GM19099 (cell line): ENCODE data around the gene C16orf92.

Source experiments
- POLR2A ChIP-seq: IDR thresholded peaks from 3 replicates; pipeline ENCODE4 v1.6.1; 2011; ENCODE audit warnings: low read depth; ENCODE audit not compliant: insufficient read length; ENCODE audit errors: extremely low read depth

C16orf92 gene, protein sequence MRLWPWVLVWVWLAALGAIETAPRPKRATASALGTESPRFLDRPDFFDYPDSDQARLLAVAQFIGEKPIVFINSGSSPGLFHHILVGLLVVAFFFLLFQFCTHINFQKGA

GRCh38 chr16:30022887-30023286, at the start of gene C16orf92:
TSS of gene C16orf92 (plus strand) at chr16:30023198. CDS start at chr16:30023341, 143 bp downstream.
- TF ChIP-seq POLR2A = no peak

GRCh38 chr16:29973384-29974246, 49.4 kb upstream of the C16orf92 start, which contains the start of gene TAOK2:
TSS of gene TAOK2 (plus strand) at chr16:29973868. CDS start at chr16:29977773, 3,905 bp downstream.
- TF ChIP-seq POLR2A = peak; percentile 79

DNA sequence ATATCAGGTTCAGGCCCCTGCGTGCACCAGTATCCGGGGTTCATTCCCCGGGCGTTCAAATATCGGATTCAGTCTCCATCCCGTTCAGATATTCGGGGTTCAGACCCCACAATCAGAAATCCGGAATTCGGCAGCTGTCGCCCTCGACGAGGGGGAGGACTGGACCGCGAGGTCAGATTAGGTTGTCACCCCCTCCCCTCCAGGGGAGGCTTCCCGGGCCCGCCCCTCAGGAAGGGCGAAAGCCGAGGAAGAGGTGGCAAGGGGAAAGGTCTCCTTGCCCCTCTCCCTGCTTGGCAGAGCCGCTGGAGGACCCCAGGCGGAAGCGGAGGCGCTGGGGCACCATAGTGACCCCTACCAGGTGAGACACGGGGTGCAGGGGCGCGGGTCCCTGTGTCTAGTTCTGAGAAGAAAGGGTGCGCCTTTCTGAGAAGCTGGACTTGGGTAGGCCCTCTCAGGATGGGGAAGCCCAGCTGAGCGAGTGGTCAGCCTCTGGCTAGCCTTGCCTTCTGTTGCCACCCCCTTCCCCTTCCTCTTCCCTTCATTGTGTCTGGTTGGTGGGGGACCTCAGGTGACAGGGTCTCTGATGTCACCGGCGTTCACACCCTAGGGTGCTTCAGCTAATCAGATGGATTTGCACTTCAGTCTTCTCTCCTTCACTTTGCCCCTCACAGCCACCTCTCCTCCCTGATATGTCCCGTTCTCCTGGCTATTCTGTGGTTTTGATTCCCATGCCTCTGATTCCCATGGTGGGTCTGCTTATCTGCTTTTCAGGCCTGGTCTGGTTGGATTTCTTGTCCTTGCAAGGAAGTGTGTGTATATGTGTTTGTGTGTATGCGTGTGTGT, 48.5 kb upstream of the C16orf92 start:
- no peak for TF ChIP-seq POLR2A

GRCh38 chr16:29975134-29975538, 47.9 kb upstream of the C16orf92 start:
- TF ChIP-seq POLR2A = no peak

- no peak for TF ChIP-seq POLR2A
These were observed 47.0 kb upstream of the C16orf92 start for GRCh38 chr16:29975811-29976511.

DNA sequence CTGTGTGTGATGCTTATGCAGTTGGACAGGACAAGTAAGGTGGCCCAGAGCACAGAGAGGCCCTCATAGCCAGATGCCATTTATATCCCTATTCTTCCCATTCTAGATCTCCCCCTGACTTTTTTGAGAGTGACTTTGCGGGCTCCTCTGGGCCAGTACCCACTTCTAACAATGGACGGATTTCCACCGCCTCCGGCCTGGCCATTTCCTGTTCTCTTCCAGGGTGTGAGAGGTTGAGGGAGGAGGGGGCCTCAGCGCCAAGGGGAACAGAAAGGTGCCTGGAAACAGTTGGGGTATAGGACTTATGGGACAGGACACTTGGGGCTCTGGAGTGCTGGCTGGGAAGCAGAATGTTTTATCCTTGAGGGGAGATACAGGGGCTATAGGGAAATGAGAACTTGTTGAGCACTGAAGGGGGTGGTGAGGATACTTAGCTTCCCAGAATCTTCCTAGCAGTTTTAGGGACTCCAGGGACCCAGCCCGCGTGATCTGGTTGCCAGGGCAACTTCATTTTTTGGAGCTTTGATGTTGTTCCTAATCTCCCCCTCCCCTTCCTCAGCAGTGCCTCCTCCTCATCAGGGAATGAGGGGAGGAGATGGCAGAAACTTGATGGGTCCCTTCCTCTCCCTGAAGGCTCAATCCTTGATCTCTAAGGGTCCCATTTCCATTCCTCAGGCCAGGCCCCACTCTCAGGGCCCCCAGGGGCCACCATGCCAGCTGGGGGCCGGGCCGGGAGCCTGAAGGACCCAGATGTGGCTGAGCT, 45.8 kb upstream of the C16orf92 start:
- no peak for TF ChIP-seq POLR2A

DNA sequence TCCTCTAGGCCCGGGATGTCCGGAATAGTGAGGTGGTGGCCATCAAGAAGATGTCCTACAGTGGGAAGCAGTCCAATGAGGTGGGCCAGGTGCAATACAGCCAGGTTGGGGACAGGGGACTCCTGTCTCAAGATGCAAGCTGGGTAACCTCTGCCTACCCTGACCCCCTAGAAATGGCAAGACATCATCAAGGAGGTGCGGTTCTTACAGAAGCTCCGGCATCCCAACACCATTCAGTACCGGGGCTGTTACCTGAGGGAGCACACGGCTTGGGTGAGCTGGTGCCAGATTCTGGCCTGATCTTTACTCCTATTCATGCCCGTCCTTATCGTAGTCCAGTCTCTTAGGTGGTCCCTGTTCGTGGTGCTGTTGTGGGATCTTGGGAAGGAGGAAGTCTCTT, 44.9 kb upstream of the C16orf92 start:
- no peak for TF ChIP-seq POLR2A

- no peak for TF ChIP-seq POLR2A
These were observed 44.3 kb upstream of the C16orf92 start for GRCh38 chr16:29978564-29979270.

DNA sequence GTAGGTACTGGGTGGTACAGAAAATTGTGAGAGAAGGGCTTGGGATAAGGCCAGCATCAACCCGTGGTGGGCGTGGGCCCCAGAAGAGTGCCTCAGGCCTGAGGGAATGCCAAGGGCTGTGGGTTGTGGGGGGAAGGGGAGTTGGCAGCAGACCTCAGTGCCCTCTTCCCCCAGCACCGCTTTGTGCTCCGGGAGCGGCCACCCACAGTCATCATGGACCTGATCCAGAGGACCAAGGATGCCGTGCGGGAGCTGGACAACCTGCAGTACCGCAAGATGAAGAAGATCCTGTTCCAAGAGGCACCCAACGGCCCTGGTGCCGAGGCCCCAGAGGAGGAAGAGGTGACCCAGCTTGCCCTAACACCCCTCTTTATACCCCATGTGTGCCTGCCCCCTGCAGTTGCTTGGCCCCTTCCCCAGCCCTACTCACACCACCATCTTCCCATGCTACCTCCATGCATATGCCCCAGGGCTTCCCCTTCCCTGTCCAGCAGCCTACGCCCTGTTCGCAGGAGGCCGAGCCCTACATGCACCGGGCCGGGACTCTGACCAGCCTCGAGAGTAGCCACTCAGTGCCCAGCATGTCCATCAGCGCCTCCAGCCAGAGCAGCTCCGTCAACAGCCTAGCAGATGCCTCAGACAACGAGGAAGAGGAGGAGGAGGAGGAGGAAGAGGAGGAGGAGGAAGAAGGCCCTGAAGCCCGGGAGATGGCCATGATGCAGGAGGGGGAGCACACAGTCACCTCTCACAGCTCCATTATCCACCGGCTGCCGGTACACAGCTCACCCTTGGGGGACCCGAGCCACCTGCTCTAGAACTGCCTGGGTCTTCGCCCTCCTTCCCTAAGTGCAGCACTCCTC, 40.2 kb upstream of the C16orf92 start:
- no peak for TF ChIP-seq POLR2A

- TF ChIP-seq POLR2A = no peak
These were observed 39.4 kb upstream of the C16orf92 start for GRCh38 chr16:29983420-29984136.

DNA sequence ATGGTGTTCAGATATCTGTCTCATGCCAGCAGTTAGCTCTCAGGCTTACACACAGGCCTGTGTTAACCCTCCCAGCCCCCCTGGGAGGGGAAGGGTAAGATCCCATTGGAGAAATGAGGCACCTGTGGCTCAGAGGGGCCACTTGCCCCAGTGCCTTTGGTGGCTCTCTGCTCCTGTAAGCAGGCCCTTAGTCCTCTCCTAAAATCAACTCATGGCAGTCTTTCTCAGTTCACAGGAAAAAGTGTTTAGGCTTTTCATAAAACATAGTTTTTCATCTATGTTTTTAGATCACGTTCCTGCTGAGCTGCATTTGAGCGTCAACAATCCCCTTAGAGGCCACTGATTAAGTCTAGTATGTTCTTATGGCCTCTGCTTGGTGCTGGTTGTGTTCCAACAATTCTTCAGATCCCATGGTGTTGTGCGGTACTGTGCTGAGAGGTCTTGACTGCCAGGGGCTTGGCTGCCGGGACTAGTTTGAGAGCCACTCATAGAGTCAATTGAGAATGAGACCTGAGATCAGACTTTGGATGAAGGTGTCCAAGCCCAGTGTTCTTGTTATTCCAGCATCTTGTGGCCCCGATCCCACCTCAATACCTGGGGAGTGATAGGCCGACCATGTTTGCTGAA, 38.7 kb upstream of the C16orf92 start:
- no peak for TF ChIP-seq POLR2A

DNA sequence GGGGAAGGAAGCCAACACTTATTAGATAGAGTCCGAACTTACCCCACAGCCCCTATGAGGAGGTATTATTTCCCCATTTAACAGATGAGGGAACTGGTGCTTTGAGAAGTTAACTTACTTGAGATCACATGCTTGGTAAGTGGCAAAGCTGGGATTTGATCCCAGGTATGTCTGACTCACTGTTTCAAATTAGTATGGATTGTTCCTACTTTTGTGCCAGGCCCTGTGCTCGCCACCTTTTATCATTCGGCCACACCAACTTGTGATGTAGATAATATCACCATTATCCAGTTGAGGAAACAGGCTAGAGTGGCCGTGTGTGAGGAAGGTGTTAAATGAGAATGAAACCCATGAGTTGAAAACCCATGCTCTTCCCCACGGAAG, 38.2 kb upstream of the C16orf92 start:
- no peak for TF ChIP-seq POLR2A
